Right hindlimb (tissue), 1 donor: ENCODE measurements around the gene CIITA.
A peak's percentile ranks its signal among the peaks of the same experiment; 100 is the strongest.
"Not testable (repeated sequence)": the region's sequence is repeated elsewhere in the genome, so short reads cannot be mapped to it uniquely, and the experiment has no call there.

Experiments used
- DNase-seq: peaks from one replicate; pipeline ENCODE4 v3.0.0-alpha.2; 2018

Gene CIITA

DNA sequence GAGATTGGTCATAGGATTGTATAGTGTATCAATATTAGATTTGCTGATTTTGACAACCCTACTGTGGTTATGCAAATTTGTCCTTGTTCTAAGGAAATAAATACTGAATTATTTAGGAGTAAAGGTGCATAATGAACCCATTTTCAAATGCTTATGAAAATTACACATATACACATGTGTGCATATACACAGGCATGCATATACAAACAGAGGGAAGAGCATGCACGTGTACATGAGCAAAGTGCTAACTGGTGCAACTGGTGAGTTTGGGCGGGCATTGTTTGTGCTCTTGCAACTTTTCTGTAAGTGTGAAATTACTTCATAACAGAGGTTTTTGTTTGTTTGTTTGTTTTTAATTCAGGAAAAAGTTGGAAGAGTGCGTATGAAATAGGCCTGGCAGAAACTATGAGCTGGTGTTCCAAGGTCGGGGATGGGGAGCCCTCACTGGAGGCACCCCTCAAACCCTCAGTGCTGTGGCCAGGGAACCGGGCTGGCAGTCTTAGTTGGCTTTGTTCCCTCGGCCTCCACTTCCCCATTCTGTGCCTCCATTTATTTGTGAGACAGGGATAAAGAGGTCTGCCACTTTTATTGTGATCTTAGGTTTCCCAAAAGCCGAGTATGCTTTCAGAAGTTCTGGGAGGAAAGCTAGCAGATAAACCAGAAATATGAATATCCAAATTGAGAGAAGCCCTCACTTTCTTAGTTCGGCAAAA, 59.4 kb downstream of the CIITA start:
- no peak for DNase-seq

GRCh38 chr16:10937068-10937859, 60.3 kb downstream of the CIITA start:
- DNase-seq: no peak

GRCh38 chr16:10938321-10938720, 61.3 kb downstream of the CIITA start:
- no peak for DNase-seq

- no peak for DNase-seq
These were observed 62.0 kb downstream of the CIITA start for GRCh38 chr16:10938796-10939648.

DNA sequence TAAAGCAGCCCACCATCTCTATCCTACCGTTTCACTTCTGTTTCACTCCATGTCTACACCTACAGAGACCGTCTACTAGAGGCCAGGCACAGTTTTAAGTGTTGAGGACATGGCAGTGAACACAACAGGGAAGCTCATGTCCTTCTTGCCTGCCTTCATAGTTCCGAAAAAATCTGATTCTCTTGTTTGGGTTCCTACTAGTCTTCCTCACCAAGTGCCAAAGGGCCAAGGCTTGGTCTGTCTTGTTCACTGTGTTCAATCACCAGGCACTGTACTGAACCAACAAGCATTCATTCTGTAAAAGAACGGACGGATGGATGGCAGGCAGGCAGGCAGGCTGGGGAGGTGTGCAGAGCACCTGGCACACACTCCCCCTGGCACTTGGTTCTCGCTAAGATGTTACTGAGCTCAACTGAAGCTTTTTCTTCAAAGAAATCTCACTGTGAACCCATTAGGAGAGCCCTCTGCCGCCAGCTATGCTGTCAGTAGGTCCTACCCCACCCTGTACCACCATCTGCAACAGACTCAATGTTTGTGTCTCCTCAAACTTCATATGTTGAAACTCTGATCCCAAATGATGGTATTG, 62.7 kb downstream of the CIITA start:
- DNase-seq: no peak

- DNase-seq: no peak
These were observed 63.6 kb downstream of the CIITA start for GRCh38 chr16:10940501-10941079.

DNA sequence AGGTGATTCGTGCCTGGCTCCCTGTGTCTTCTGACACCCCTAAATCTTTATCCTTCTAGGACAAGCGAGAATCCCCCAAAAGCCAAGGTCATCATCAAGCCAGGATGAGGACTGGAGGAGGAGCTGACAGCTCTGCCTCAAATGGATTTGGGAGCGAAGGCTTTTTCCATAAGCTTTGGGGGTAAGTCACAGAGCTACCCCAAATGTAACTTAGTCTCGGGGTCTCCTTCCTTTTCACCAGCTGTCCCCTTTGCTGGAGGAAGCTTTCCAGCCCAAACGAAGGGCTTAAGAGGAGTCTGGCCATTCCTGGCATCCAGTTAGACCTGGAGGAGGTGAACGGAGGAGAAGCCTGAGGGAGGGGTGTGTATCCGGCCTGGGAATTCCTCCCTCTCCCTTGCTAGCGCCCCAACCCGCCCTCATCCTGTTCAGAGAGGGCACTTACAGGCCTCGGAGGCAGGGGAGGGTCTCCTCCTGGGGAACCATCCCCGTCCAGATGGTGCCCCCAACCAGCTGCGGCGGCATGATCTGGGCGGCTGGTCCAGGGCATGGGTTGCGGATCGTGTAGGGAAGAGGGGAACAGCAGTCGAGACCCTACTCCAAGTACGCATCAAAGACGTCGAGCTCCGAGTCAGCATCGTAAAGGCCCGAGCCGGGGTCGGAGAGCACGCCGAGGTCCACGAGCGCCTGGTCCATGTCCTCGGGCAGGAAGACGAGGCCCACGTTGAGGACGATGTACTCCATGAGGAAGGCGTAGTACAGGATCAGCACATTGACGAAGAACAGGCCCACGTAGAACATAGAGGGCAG, 64.3 kb downstream of the CIITA start:
- DNase-seq: no peak

DNA sequence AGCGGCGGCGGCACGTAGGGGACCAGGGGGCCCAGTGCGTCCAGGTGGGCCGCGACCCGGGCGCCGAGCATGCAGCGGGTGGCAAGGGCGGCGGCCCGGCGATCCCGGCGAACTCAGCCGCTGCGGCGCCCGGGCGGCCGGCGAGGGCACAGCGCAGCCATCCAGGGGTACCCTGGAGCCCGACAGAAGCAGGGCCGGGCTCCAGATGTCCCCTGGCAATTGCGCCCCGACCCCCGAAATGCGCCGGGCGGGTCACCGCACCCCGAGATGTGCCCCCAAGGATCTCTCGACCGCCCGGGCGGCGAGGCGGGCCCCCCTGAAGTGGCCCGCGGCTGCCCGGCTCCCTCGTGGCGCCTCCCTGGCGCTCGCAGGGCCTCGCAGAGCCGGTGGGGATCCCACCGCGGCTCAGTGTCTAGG, 64.9 kb downstream of the CIITA start:
- DNase-seq: not testable (repeated sequence)

DNA sequence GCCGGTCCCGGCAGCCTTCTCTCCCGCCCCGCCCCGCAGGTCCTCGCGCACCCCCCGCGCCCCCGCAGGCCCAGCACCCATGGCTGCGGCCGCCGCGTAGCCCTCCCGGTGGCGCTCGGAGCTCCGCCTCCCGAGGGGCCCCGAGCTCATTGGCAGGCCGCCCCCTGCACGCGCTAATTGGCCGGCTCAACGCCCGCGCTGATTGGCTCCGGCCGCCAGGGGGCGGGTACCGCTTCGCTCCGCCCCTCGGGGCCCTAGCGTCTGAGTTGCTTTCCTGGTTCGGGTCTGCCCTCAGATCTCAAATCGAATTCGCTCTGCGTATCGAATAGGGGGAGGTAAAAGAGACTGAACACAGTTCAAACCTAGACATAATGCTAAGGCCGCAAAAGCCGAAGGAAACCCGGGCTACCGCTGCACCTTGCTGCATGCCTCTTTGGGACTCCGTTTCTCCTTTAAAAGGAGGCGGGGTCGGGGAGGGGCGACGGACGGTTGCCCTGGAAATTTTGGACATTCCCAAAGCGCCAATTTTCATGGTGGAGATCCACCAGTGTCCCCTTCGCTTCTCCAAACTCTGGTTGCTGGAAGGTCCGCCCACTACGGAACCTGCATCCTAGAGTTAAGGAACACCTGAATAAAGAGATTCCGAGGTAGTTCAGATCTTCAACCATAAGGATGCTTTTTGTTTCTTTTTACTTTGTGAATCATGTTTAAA, 65.5 kb downstream of the CIITA start, which contains the start of gene DEXI:
Gene DEXI (minus strand): TSS at position 117 of the 712 bp plus-strand sequence. CDS start 463 bp downstream, outside the sequence.
- DNase-seq: peak; percentile 95

DNA sequence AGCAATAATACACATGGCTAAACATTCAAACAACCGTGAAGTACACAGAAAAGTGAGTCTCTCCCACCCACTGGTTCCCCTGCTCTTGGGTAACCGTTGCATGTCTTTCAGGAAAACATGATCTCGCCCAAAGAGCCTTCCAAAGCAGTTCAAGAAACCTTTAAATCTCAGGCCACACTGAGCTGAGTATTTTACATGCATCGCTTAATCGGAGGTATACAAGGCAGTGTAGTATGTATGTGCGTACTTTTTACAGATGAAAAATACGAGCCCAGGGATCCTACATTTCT, 66.0 kb downstream of the CIITA start:
- DNase-seq: no peak

- DNase-seq: peak; percentile 99
These were observed 67.5 kb downstream of the CIITA start, which contains the start of gene CLEC16A for GRCh38 chr16:10944249-10945064. CLEC16A (plus strand) TSS chr16:10944564; CDS start chr16:10944718, 154 bp downstream.

DNA sequence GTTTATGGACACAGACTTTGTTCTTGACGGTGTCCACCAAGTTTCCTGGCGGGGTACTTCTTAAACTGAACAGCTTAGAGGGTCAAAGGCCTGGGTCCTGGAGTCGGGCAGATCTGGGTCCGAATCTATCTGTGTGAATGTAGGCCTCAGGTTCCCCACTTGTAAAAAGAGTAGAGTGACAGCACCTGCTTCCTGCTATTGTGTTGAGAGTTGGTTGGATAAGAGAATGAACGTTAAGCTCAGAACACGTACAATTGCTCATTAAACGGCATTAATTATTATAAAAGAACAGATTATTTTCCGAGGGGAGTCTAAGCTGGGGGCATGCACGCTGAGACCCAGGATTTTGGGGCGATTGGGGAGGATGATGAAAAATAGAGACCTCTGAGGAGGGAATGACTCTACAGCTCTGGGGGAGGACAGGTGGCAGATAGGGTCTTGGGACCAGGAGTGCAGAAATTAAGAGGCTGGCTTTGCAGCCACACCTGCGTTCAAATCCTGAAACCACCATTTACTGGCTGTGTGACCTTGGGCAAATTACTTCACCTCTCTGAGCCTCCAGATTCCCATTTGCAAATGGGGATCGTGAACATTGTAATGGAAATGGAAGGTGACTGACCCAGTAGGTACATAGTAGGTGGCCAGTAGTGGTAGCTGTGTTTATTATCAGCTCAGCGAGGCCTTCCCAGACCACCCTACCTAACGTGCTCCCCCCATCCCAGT, 68.2 kb downstream of the CIITA start:
- no peak for DNase-seq

GRCh38 chr16:10946308-10946707, 69.3 kb downstream of the CIITA start:
- no peak for DNase-seq

GRCh38 chr16:10947211-10947787, 70.3 kb downstream of the CIITA start:
- DNase-seq: no peak

- no peak for DNase-seq
These were observed 72.5 kb downstream of the CIITA start for GRCh38 chr16:10949424-10949970.

DNA sequence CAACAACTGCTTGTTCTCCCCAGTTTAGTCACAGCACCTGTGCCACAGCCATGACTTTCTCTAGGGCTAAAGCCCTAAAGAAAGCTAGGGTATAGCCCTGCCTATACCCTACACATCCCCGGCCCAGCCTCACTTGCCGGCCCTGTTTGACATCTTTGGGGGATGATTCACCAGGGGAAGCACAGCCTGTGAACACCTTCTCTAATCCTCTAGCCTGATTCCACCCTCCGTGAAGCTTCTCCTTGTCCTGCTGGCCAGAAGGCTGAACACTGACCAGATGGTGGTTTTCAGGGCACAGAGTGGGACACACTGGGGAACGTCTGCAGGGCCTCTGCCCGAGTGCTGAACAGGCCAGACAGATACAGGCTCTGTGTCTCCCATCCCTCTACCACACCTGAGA, 73.4 kb downstream of the CIITA start:
- DNase-seq: no peak

GRCh38 chr16:10951026-10951425, 74.0 kb downstream of the CIITA start:
- no peak for DNase-seq

DNA sequence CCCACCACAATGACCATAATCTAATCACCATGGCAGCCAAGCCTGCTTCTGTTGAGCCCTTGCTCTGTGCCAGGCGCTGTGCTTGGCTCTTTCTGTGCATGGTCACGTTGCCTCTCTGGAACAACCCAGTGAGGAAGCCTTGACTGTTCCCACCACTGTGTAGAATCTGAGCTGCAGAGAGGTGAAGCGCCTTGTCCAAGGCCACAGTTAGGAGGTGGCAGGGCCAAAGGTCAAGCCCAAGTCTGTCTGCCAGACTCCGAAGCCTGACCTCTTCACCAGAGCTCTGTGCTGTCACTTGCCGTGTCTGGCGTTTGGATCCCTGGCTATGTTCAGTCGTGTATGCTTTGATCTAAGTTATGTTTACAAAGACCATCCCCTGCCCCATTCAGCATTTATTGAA, 77.9 kb downstream of the CIITA start:
- DNase-seq: no peak
